IPS-18c (cell line): ENCODE measurements around the gene ADAM10.
"Not testable (repeated sequence)": the region's sequence is repeated elsewhere in the genome, so short reads cannot be mapped to it uniquely, and the experiment has no call there.

ENCODE experiments used
- H3K4me3 ChIP-seq: 2 replicates; pipeline ENCODE4 v1.7.0; 2013; ENCODE audit warnings: low read depth, mild to moderate bottlenecking, low read length, moderate library complexity; ENCODE audit not compliant: insufficient read depth
- H3K9me3 ChIP-seq: one replicate; pipeline ENCODE4 v1.6.1; 2013; ENCODE audit warnings: mild to moderate bottlenecking, low read length, moderate library complexity; ENCODE audit not compliant: control insufficient read depth, insufficient read depth

ADAM10 gene

DNA sequence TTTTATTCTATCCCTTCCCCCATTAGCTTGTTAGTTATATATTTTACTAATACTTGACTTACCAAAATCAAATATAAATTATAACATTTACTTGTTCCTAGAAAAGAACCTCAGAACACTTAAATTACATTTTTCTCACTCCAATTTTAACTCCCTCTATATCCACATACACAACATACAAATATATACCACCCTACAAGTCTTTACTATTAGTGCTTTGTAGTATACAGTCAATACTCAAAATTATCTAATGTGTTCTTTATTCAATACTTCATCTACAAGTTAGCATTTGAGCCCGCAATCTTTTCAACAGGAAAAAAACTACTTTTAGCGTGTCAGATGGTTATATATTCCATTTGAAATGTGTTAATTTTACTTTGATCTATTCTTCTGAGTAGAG, 100.3 kb downstream of the ADAM10 start:
- H3K4me3 ChIP-seq, result no peak overlapping the region
- no peaks in the 10 kb centered on the region for H3K9me3 ChIP-seq

DNA sequence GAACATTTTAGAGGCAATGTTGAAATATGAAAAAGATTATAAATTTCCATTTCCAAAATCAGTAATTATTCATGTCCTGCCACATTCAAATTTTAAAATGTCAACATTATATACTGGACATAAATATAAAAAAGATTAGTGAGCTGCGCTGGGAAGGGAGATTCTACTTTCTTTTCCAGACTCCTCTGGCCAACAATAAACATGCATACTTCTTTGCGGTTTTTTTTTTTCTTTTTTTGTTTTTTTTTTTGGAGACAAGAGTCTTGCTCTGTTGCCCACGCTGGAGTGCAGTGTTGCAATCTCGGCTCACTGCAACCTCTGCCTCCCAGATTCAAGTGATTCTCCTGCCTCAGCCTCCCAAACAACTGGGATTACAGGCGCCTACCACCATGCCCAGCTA, 105.5 kb downstream of the ADAM10 start:
- Histone ChIP-seq H3K4me3 (no peak overlapping the region), H3K9me3 (no peaks in the 10 kb centered on the region)

DNA sequence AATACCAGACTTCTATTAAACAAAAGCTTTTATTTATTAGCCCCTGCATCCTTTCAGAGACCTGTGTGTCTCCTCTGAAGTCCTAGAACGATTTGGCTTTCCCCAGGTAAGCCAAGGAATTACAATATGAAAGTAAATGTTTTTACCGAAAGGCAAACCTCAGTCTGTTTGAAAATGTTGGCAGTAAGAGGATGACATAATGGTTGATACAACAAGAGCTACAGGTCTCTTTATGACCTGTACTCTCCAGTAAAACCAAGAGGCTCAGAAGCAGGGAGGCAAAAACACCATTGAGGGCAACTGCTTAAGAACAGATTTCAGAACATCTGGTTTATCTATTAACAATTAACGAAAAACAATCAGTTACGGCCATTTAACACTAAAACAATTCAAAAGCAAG, 107.8 kb downstream of the ADAM10 start:
- no peak overlapping the region for H3K4me3 ChIP-seq

DNA sequence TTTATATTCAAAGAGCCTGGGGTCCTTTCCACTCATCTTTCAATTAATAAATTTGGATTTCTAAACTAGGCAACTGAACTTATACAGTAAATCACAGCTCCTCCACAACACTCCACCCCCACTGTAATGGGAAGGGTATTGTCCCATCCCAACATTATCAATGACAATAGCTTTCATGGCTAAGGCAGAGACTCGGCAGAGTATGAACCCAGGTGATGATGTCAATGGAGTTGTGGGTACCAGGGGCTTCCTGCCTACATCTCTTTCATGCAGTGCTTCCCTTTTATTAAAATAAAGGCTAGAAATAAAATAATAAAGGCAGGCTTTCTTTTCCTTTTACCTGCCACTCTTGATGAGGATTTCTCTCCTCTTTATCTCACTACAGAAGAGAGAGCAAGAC, 109.5 kb downstream of the ADAM10 start:
- Histone ChIP-seq H3K9me3 (no peaks in the 10 kb centered on the region), H3K4me3 (no peak overlapping the region)

More for the DNA sequence above, 107.8 kb downstream of the ADAM10 start:
- no peaks in the 10 kb centered on the region for H3K9me3 ChIP-seq

DNA sequence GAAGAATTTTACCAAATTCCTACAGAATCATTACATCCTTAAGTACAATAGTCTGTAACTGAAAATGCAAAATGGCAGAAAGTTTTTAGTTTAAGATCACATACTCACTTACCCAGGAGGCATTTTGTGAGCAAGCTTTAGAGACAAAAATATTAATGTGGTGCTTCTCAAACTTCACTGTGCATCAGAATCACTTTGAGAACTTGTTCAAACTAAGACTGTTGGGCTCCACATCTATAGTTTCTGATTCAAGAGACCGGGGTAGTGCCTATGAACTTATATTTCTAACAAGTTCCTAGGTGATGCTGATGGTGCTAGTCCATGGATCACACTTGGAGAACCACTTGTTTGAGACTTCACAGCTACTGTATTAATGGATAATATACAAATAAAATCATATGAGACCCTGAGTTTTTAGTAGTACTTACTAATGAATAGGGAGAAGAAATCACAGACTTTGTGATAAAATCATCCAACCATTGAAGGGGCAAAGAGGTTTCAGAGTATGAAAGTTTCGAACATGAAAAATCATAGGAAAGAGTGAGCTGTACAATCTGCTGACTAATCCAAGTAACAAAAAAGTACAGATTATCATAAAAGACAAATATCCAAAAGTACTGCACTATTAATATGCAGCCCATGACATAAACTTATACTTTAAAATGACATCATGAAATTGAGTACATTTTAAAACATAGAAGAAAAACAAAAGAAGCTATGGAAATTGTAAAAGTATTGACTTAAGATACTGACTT, 110.3 kb downstream of the ADAM10 start:
- Histone ChIP-seq H3K9me3 (no peaks in the 10 kb centered on the region), H3K4me3 (no peak overlapping the region)

DNA sequence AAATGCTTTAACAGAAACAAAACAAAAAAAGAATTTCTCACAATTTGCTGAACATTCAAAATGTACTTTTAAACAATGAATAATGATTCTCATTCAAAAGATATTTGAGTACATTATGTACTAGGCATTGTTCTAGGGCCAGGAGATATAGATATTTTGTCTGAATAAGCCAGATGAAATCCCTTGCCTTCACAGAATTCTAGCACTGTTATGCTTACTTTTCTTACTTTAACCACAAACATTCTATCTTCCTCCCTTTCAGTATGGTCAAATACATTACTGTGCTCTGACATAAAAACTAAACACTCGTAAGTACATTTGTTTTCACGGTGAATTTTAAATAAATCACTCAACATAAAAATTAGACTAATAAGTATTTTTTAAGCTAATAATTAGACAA, 116.7 kb downstream of the ADAM10 start:
- Histone ChIP-seq H3K9me3 (no peaks in the 10 kb centered on the region), H3K4me3 (no peak overlapping the region)

DNA sequence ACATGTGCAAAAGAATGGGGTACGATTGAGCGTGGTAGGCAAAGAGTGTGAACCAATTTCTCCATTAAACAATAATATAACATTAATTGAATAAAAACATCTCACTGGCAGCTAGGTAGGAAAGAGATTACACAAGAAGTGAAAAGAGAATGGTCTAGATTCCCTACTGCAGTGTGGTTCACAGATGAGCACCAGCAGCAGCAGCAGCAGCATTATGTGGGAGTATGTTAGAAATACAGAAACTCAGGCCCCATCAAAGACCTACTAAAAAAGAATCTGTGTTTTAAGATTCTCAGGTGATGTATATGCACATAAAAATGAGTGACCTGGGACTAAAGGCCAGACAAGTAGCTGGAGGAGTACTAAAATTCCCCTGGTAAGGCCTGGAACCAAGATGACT, 118.2 kb downstream of the ADAM10 start:
- no peak overlapping the region for H3K4me3 ChIP-seq
- no peaks in the 10 kb centered on the region for H3K9me3 ChIP-seq

DNA sequence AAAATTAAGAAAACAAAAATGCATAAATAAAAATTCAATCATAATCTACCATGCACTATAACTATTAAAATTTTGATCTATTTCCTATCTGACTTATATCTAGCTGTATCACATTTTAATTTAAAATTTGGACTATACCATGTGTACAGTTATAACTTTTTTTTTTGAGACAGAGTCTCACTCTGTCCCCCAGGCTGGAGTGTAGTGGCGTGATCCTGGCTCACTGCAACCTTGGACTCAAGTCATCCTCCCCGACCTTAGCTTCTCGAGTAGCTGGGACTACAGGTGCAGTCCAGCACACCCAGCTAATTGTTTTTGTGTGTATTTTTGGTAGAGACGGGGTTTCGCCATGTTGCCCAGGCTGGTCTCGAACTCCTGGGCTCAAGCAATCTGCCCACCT, 119.9 kb downstream of the ADAM10 start:
- Histone ChIP-seq H3K9me3 (no peaks in the 10 kb centered on the region), H3K4me3 (no peak overlapping the region)

DNA sequence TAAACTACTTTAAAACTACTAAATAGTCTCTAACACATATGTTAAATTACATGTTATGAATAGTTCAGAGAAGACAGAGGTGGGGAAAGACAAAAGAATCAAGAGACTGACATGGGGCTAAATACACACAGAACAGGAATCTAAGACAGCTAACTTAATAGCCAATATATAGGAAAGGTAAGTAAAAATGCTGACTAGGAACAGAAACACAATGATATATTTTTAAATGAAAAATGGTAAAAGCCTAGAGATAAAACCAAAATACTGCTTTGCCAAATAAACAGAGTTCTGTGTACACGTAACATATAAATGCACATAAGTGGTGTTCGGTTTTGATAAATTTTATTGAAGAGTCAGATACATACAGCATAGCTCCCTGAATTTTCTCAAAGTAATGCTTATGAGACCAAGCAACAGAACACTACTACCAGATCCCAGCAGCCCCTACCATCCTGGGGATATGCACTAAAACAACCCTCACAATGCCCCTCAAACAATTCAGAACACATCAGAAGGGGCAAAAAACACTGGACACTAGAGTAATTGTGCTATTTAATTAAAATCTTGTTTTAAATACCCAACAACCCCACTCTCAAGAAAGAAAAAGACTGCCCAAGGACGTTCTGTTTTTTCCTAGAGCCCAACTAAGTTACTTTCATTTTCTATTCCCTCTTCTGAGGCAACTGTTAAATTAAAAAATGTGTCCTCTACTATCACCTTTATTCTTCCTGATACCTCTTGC, 121.1 kb downstream of the ADAM10 start:
- Histone ChIP-seq H3K9me3 (no peaks in the 10 kb centered on the region), H3K4me3 (no peak overlapping the region)

DNA sequence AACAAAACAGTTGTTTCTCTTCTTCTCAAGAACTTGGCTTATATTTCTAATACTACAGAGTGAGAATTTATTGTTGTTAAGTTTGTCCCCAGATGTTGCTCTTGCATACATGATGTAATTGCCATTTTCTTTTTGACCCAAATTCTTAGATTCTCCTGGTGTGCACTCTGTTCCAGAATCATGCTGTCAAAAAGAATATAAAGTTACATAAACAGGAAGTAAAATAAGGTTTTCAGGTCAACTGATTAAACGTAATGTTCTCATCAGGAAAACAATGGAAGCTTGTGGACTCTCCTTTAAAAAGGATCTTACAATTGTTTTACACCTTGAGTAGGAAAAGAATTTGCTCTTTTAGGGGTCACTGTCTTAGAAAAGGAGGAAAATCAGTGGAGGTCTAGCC, 121.8 kb downstream of the ADAM10 start:
- Histone ChIP-seq H3K9me3 (no peaks in the 10 kb centered on the region), H3K4me3 (no peak overlapping the region)

DNA sequence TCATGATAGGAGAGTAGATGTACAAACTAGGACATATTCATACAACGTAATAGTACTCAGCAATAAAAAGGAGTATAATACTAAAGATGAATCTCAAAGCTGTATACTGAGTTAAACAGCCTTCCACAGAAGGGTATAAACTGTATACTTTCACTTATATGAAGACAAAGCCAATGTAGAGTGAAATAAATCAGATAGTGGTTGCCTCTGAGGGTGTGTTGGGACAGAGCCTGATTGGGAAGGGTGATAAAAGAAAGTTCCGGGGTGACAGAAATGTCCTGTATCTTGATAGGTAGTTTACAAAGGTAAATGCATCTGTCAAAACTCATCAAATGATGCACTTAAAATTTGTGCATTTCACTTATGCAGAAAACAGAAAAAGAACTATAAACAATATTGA, 122.5 kb downstream of the ADAM10 start:
- Histone ChIP-seq H3K4me3 (no peak overlapping the region), H3K9me3 (no peaks in the 10 kb centered on the region)

DNA sequence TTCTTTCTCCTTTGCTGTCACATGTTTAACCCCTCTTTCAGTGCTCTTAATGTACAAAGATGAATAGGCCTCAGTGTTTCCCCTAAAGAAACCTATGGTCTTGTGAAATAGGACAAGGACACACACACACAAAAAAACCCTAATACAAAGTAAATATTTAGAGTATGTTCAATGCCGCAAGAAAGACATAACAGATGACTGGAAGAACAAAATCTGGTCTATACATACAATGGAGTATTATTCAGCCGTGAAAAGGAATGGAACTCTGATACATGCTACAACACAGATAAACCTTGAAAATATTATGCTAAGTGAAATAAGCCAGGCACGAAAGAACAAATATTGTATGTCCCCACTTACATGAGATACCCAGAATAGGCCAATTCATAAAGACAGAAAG, 123.1 kb downstream of the ADAM10 start:
- H3K9me3 ChIP-seq, result no peaks in the 10 kb centered on the region
- no peak overlapping the region for H3K4me3 ChIP-seq

DNA sequence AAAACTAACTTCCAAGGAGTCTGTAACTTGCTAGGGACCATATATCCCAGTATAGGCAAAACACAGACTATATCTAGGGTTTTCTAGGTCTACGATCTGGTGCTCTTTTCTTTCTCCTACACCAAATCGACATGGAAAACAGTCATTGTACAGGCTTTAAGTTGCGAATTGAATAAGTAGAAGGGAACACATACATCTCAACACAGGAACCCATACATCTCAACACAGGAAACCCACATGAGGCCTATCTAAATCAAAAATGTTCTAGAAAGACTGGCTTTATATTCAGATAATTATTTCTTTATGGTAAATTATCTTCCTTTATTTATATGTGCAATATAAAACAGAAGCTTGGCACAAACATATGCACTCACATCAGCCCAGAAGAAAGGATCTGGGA, 126.6 kb downstream of the ADAM10 start:
- Histone ChIP-seq H3K9me3 (peaks cover 2% of the 10 kb centered on the region), H3K4me3 (no peak overlapping the region)

DNA sequence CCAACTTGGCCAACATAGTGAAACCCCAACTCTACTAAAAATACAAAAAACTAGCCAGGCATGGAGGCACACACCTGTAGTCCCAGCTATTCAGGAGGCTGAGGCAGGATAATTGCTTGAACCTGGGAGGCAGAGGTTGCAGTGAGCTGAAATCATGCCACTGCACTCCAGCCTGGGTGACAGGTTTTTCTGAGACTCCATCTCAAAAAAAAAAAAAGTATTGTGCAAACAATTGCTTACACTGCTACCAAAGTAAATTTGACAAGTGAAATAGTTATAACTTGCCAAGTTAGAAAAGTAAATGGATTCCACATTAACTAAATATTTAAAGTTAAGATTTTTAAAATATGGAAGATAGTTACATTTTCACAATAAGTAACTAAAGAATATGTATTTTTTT, 129.2 kb downstream of the ADAM10 start:
- H3K9me3 ChIP-seq, H3K4me3 ChIP-seq: not testable (repeated sequence)

DNA sequence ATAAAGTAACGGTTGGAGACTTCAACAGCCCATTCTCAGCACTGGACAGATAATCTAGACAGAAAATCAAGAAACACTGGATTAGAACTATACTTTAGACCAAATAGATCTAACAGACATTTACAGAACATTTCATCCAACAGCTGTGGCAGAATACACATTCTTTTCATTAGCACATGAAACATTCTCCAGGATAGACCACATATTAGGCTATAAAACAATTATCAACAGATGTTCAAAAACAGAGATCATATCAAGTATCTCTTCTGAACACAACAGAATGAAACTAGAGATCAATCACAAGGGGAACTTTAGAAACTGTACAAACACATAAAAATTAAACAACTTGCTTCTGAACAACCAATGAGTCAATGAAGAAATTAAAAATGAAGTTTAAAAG, 133.3 kb downstream of the ADAM10 start:
- peaks cover 2% of the 10 kb centered on the region for H3K9me3 ChIP-seq
- no peak overlapping the region for H3K4me3 ChIP-seq

DNA sequence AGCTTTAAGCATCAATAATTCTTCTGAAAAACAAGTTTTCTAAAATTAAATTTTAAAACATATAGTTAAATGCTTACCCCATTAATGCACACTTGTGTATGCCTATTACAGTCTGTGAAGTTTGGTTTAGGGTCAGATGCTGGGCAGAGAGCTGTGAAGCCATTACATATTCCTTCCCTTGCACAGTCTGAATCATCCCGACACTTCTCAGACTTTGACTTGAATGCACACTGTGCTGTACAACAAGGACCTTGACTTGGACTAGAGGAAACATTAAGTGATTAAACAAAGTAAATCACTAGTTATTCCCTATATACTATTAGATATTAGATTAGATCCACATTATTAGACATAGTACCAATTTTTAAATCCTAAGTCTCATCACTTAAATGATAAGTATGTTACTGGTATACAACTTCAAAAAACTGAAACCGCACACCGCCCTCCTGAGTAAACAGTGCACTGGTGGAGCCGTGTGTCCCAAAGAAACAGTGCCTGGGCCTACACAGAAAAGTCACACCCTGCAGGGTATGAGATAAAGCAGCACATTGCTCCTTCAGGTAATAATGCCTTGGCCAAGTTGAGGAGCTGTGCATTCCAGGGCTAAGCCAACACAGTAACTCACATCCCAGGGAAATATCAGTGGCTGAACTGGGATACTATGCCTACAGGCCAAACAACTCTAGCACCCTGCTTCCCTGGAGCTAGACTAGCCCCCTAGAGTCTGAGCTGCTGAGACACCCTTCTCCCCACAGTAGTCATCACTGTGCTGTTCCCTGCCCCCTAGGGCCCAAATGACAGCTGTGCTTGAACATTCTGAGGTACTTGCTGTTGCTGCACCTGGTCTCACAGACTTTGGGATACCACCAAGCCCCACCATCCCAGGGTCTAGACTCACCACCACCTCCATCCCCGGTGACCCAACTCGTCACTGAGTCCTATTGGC, 137.5 kb downstream of the ADAM10 start:
- no peak overlapping the region for H3K4me3 ChIP-seq

DNA sequence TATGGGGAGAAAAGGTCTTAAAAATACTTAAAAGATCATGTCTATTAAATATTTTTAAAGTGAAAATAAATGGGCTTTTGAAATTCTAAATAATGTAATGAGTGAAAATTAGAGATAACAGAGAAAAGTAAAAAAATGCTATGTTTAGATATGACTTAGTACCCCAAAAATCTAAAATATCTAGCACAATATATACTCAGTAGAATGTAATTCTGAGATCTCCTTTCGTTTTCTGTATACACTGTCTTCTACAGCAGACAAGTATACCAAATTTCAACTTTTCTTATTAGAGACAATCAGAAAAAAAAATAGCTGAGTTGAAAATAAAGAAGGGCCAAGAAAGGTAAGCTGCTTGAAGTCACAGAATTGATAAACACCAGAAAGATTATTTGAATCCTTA, 140.8 kb downstream of the ADAM10 start:
- no peaks in the 10 kb centered on the region for H3K9me3 ChIP-seq

More for the DNA sequence above, 137.5 kb downstream of the ADAM10 start:
- no peaks in the 10 kb centered on the region for H3K9me3 ChIP-seq

More for the DNA sequence above, 140.8 kb downstream of the ADAM10 start:
- H3K4me3 ChIP-seq, result no peak overlapping the region
